ENCODE data around the gene C2CD2L. TPM values are rescaled to one million over a fixed set of nuclear protein-coding genes. Genes with fewer than 3 reads are reported as not detected.

Gene C2CD2L
- total RNA-seq, 1 experiment from 2014 or later: 5.6 TPM

GRCh38 chr11:119087123-119087522 is 20.0 kb upstream of the C2CD2L start:
- no peak overlapping the region for H4K8ac ChIP-seq (replicated peaks; ENCODE audit: insufficient read length, low read depth, low read length)
- H2BK15ac ChIP-seq (ENCODE audit: low read depth, low read length): no peak overlapping the region
- no peak overlapping the region for H2BK20ac ChIP-seq (ENCODE audit: low read depth, low read length, poor library complexity, severe bottlenecking)
- no peak overlapping the region for H2BK12ac ChIP-seq (ENCODE audit: insufficient read length, low read depth, low read length)
- no peak overlapping the region for H2AK5ac ChIP-seq (ENCODE audit: insufficient read length, low read length)
- no peak for TF ChIP-seq CTCF (conservative IDR thresholded peaks at IDR 0.05)
- no peak overlapping the region for H3K4me2 ChIP-seq (ENCODE audit: insufficient read depth, insufficient read length, low read length)
- peaks cover under 1 to 23% (median 16%) of the 10 kb centered on the region in 3 experiments; a peak in 5 of 7 replicates for H3K36me3 Mint-ChIP-seq (ENCODE audit: insufficient read depth in 1 of 3, low read depth in 3 of 3)
- H4K91ac ChIP-seq (ENCODE audit: insufficient read length, low read depth, low read length): no peak overlapping the region
- no peaks in the 10 kb centered on the region; the same call in 1 of the 2 replicates for H3K79me2 ChIP-seq (ENCODE audit: insufficient read depth, low read length)
- WGBS (ENCODE audit: extremely low coverage, insufficient read length, low lambda C conversion rate): no CpG with 5 or more reads among the region's 6 CpGs
- peak overlapping the region in 1 of 3 experiments; percentile 74; a peak in 1 of 7 replicates for H3K27ac Mint-ChIP-seq
- peaks cover 4% of the 10 kb centered on the region for H3K23me2 ChIP-seq (ENCODE audit: insufficient read length, low read depth, low read length, poor library complexity, severe bottlenecking)
- no peak overlapping the region for H3K4ac ChIP-seq (ENCODE audit: low read depth, low read length)
- H3K56ac ChIP-seq (ENCODE audit: insufficient read length, low read depth, low read length): no peak overlapping the region
- H4K5ac ChIP-seq (ENCODE audit: insufficient read length, low read depth, low read length): no peak overlapping the region
- H3K14ac ChIP-seq (ENCODE audit: insufficient read depth, low read length): no peak overlapping the region
- H3T11ph ChIP-seq (ENCODE audit: low read length): no peak overlapping the region
- H3K4me1 Mint-ChIP-seq: peaks cover 12 to 16% of the 10 kb centered on the region in 2 experiments
- H3K27ac ChIP-seq (ENCODE audit: insufficient read length, low read depth, low read length): no peak overlapping the region
- H2BK5ac ChIP-seq (ENCODE audit: insufficient read length, low read length): no peak overlapping the region
- H2AFZ ChIP-seq (ENCODE audit: low read length): no peak overlapping the region
- no peaks in the 10 kb centered on the region for H3K9me3 ChIP-seq (ENCODE audit: control insufficient read depth, low read depth, low read length)
- no peaks in the 10 kb centered on the region for H3K27me3 ChIP-seq (ENCODE audit: insufficient read depth, low read length)
- H3K4me1 ChIP-seq (ENCODE audit: insufficient read depth, low read length): no peaks in the 10 kb centered on the region
- H4K20me1 ChIP-seq (ENCODE audit: control insufficient read depth, insufficient read depth, insufficient read length): no peaks in the 10 kb centered on the region
- no peaks in the 10 kb centered on the region for H3K27me3 Mint-ChIP-seq (ENCODE audit: low read depth)
- no peak overlapping the region for H3K23ac ChIP-seq (ENCODE audit: insufficient read length, low read depth, low read length)
- DNase-seq: no peak
- no peak overlapping the region for H2BK120ac ChIP-seq (ENCODE audit: low read depth, low read length, poor library complexity, severe bottlenecking)
- H3K79me1 ChIP-seq (ENCODE audit: insufficient read depth, low read depth, low read length, poor library complexity, severe bottlenecking): no peaks in the 10 kb centered on the region
- H3K18ac ChIP-seq (ENCODE audit: insufficient read length, low read depth, low read length): no peak overlapping the region
- no peak overlapping the region for H3K9ac ChIP-seq (ENCODE audit: extremely low read depth, insufficient read length, low read length)
- H3K4me3 Mint-ChIP-seq: peak overlapping the region; percentile 15 to 65; a peak in 3 of 5 replicates
- H3K9me3 Mint-ChIP-seq: no peaks in the 10 kb centered on the region

Measured in H9 (cell line).